ENCODE results near the gene MAST4. TPM values are rescaled to one million over a fixed set of nuclear protein-coding genes. Genes with fewer than 3 reads are reported as not detected.

Gene MAST4
- total RNA-seq, 1 donor from 2014 or later, result 52.6 TPM

DNA sequence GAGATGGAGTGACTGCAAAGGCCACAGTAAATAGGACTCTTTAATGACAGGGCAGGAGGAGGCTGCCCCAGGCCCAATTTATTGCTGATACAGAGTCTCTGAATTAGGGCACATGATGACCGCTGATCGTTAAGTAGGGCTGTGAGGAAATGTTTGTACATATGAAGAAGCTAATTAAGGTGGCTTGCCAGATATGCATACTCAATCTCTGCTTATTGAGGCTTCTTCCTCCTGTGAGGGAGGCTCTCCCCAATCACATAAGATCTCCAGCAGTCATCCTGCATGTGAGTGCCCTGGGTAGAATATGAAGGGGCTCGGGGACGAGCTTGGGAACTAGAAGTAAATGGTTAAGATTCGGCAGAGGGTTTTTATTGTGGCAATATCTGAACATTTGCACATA lies 608.6 kb downstream of the MAST4 start:
- TF ChIP-seq, protein P1, sequence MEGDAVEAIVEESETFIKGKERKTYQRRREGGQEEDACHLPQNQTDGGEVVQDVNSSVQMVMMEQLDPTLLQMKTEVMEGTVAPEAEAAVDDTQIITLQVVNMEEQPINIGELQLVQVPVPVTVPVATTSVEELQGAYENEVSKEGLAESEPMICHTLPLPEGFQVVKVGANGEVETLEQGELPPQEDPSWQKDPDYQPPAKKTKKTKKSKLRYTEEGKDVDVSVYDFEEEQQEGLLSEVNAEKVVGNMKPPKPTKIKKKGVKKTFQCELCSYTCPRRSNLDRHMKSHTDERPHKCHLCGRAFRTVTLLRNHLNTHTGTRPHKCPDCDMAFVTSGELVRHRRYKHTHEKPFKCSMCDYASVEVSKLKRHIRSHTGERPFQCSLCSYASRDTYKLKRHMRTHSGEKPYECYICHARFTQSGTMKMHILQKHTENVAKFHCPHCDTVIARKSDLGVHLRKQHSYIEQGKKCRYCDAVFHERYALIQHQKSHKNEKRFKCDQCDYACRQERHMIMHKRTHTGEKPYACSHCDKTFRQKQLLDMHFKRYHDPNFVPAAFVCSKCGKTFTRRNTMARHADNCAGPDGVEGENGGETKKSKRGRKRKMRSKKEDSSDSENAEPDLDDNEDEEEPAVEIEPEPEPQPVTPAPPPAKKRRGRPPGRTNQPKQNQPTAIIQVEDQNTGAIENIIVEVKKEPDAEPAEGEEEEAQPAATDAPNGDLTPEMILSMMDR (IDR thresholded peaks at IDR 0.05), result no peak
- no peaks in the 10 kb centered on the region for H3K9me3 ChIP-seq
- ATAC-seq (no peak), DNase-seq (no peak)
- no peak overlapping the region for H3K4me3 ChIP-seq
- peaks cover 21% of the 10 kb centered on the region for H3K4me1 ChIP-seq
- H3K36me3 ChIP-seq, result no peaks in the 10 kb centered on the region
- intact Hi-C loops (cut with DNase I), result no loop called here
- H3K27me3 ChIP-seq, result no peaks in the 10 kb centered on the region
- peak overlapping the region; percentile 30 for H3K27ac ChIP-seq

DNA sequence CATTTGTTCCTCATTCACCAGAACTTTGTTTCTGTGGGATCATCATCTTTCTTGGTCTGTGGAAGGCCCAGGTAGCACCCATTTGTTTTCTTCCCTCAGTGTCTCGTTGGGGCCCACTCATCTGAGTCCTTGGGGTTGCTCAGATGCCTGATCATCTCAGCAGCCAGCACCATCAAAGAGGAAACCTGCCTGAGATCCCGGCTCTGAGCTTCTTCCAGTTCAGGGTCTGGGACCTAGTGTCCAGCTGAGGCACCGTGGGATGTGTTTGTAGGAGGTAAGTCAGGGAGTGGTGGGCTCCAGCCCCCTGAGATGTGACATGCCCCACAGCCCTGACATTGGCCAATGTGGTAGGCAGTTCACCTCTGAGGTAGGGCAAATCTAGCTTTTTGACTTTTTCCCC lies 609.8 kb downstream of the MAST4 start:
- H3K9me3 ChIP-seq, result no peaks in the 10 kb centered on the region
- intact Hi-C loops (cut with DNase I), result no loop called here
- ATAC-seq, result no peak
- DNase-seq, result no peak
- H3K27me3 ChIP-seq, result no peaks in the 10 kb centered on the region
- H3K4me3 ChIP-seq, result no peak overlapping the region
- no peaks in the 10 kb centered on the region for H3K36me3 ChIP-seq
- peaks cover 21% of the 10 kb centered on the region for H3K4me1 ChIP-seq
- TF ChIP-seq, protein P1 (IDR thresholded peaks at IDR 0.05), result no peak
- H3K27ac ChIP-seq, result peak overlapping the region; percentile 6

DNA sequence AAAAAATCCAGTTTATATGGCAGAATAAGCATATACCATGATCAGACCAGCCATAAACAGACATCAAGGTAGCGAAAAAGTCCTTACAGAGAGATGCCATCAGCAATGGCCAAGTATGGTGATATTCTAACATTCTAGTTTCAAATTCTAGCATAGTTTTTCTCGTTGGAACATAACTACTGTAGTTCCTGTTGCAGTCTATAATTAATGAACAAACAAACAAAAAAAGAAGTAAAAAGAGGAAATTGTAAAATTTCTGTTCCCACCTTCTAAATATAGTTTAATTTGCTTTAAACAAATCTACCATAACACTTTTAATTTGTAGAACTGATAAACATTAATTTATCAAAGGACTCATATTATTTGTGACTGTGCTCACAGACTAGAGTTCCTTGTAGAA lies 610.3 kb downstream of the MAST4 start:
- intact Hi-C loops (cut with DNase I), result no loop called here

DNA sequence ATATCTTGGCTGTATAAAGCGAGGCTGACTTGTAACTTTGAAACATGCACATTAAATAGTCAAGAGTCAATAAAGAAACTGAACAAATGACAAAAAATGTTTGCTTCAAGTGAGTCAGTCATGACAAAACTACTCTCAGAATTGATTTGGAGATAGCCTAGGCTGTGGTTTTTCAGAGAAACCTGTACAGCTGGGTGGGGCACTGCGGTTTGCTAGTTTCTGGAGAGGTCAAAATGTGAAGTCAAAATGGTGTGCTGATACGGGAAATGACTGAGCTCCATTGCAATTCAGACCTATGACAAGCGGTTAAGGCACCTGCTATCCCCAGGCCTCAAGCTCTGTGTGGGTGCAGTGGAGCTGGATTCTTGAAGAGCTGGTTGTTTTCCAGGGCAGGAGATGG lies 610.7 kb downstream of the MAST4 start:
- DNase-seq (peak; percentile 69), ATAC-seq (peak; percentile 76)
- Histone ChIP-seq H3K4me1 (peaks cover 21% of the 10 kb centered on the region), H3K36me3 (no peaks in the 10 kb centered on the region), H3K27me3 (no peaks in the 10 kb centered on the region), H3K27ac (peak overlapping the region; percentile 6), H3K4me3 (no peak overlapping the region), H3K9me3 (no peaks in the 10 kb centered on the region)
- TF ChIP-seq, protein P1 (IDR thresholded peaks at IDR 0.05), result no peak
- intact Hi-C loops (cut with DNase I), result no loop called here

More for the DNA sequence above, 610.3 kb downstream of the MAST4 start:
- no peaks in the 10 kb centered on the region for H3K27me3 ChIP-seq
- peak overlapping the region; percentile 6 for H3K27ac ChIP-seq
- TF ChIP-seq, protein P1 (IDR thresholded peaks at IDR 0.05), result no peak
- H3K4me3 ChIP-seq, result no peak overlapping the region
- H3K4me1 ChIP-seq, result peaks cover 21% of the 10 kb centered on the region
- no peaks in the 10 kb centered on the region for H3K36me3 ChIP-seq
- DNase-seq (no peak), ATAC-seq (no peak)
- H3K9me3 ChIP-seq, result no peaks in the 10 kb centered on the region

DNA sequence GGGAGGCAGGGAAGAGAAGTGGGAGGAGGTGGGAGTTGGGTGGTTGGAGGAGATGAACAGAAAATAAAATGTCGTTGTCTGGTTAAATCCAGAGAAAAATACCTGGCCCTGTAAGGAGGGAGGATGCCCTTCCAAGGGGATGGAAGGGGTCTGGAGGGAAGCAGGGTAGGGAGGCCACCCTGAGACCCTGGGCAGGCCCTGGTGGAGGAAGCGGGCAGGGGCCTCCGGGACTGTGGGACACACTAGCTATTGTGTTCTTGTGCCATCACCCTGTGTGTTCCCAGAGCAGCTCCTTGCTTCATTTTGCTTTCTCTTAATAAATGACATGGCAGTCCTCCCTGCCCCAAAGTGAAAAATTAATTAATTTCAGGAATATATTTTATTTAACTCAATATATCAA lies 612.2 kb downstream of the MAST4 start:
- Histone ChIP-seq H3K27me3 (no peaks in the 10 kb centered on the region), H3K4me3 (no peak overlapping the region), H3K27ac (no peak overlapping the region), H3K36me3 (no peaks in the 10 kb centered on the region), H3K9me3 (no peaks in the 10 kb centered on the region), H3K4me1 (peaks cover 21% of the 10 kb centered on the region)
- no peak for ATAC-seq
- TF ChIP-seq, protein P1 (IDR thresholded peaks at IDR 0.05), result no peak
- intact Hi-C loops (cut with DNase I), result no loop called here
- DNase-seq, result no peak

DNA sequence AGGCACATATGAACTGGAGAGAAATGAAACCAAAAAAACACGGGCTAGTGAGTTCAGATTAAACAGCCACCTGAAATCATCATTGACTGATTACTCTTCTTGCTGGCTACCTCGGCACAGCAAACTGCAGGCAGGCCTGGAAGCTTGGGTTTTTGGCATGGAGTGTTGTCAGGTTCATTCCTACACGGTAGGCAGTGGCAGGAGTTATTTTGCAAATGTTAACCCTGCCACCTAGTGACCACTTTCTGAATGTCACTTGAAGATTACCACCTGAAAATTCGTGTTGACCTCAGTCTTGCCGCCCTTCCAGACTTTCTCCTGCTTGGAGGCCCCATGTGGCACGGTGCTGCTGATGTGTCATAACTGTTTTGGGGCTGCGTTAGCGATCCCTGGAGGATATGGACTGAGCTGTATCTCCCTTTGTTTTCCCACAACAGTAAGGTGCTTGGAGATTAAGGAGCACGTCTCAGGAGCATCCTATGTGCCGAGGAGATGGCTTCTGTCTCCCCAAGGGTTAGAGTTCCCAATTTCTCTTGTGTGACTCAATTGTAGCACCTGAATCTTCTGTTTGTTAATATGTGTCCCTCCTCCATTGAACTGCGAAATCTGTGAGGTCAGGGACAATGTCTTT lies 613.1 kb downstream of the MAST4 start:
- no peak overlapping the region for H3K4me3 ChIP-seq
- H3K27me3 ChIP-seq, result no peaks in the 10 kb centered on the region
- no peak for DNase-seq
- TF ChIP-seq, protein P1 (IDR thresholded peaks at IDR 0.05), result peak; percentile 82
- peak; percentile 95 for ATAC-seq
- H3K27ac ChIP-seq, result no peak overlapping the region
- intact Hi-C loops (cut with DNase I), result no loop called here
- H3K4me1 ChIP-seq, result peaks cover 18% of the 10 kb centered on the region
- H3K9me3 ChIP-seq, result no peaks in the 10 kb centered on the region
- H3K36me3 ChIP-seq, result no peaks in the 10 kb centered on the region
